Caki2 (cell line): ENCODE data around the gene GARIN5A. TPM values are rescaled to one million over a fixed set of nuclear protein-coding genes. Genes with fewer than 3 reads are reported as not detected.

Source experiments
- DNase-seq: peaks from one replicate; pipeline ENCODE4 v3.0.0-alpha.2; 2015; ENCODE audit warnings: low read depth
- in situ Hi-C: cut with HindIII; loops from 2 replicates; pipeline ENCODE4 v1.10.0; 2016; ENCODE audit warnings: low sequenced_read_pairs, low pct_unique_long_range_greater_than_20kb, mixed read lengths
- total RNA-seq: library from RNA; depleted of rRNA; stranded (reverse); fragments of >200 nt; shearing (Covaris generic); gene quantifications from 2 replicates; pipeline ENCODE4 v1.2.3, GENCODE V29; 2014; ENCODE audit warnings: low replicate concordance

GARIN5A gene
- total RNA-seq, 1 experiment from 2014 or later = not detected

GRCh38 chr19:50510700-50511068 lies 34.0 kb upstream of the GARIN5A start:
- DNase-seq = no peak
- in situ Hi-C loops = no loop called here

GRCh38 chr19:50510121-50510670 lies 33.5 kb upstream of the GARIN5A start:
- DNase-seq = no peak
- in situ Hi-C loops = no loop called here

DNA sequence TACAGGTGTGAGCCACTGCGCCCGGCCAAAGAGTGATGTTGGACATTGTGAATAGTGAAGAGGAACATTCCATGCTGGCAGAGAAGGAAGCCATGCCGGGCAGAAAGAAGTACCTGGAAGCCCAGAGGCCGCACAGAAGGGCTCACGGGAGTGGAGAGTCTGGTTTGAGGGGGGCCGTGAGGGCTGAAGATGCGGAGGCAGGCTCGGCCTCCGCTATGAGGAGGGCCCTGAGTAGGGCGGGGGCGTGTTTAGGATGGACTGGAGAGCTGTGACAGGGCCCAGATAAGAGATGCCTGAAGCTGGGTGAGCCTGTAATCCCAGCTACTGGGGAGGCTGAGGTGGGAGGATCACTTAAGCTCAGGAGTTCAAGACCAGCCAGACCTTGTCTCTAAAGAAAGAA lies 32.7 kb upstream of the GARIN5A start:
- in situ Hi-C loops = no loop called here

GRCh38 chr19:50508843-50509190 lies 32.2 kb upstream of the GARIN5A start:
- in situ Hi-C loops = no loop called here
- no peak for DNase-seq

More for the DNA sequence above, 32.7 kb upstream of the GARIN5A start:
- DNase-seq = no peak

DNA sequence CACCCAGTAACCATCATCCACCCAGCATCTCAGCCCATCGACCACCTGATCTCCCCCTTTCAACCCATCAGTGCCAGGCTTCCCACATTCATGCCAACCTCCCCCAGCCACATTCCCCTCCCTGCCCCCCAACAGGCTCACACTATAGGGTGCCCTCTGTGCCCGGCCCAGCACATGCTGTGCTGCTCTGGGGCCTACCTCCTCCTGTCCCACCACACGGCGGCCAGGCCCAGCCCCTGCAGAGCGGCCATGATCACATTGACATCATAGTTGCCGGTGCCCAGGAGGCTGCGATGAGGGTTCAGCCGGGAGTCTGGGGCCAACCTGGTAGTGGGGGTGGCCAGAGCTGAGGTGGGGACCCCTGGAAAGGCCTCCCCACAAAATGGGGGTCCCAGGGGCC lies 30.7 kb upstream of the GARIN5A start:
- in situ Hi-C loops = no loop called here
- no peak for DNase-seq

GRCh38 chr19:50506700-50507099 lies 30.1 kb upstream of the GARIN5A start:
- no peak for DNase-seq
- in situ Hi-C loops = no loop called here

DNA sequence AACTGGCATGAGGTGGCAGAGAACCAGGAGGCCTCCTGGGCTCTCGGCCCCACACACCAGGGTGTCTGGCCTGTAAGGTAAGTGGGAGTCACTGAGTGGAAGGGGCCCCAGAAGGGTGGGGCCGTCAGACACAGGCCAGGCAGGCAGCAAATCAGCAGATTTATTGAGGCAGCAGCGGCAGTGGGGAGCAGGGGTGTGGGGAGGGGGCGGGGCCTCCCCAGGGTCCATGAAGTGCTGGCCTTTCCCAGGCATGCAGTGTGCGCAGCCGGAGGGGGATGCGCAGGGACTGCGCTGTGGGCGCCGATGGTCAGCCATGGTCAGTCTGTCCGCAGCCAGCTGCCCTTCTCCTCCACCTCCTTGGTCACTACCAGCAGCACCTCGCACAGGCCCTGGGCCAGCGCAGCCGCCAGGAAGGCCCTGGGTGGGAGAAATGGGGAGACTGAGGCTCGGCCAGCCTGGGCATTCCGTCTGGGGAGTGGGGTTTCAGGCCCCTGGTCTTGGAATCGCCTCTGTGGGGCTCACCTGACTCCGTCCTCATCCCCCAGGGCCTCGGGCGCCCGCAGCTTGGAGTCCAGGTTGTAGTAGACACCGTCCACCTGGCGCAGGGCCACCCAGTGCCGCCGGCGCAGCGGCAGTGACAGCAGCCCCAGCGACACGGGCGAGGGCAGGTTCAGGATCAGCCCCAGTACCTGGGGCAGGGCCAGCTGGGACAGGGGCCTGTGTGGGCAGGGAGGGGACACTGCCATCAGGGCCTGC lies 29.4 kb upstream of the GARIN5A start:
- in situ Hi-C loops = no loop called here
- DNase-seq = no peak

DNA sequence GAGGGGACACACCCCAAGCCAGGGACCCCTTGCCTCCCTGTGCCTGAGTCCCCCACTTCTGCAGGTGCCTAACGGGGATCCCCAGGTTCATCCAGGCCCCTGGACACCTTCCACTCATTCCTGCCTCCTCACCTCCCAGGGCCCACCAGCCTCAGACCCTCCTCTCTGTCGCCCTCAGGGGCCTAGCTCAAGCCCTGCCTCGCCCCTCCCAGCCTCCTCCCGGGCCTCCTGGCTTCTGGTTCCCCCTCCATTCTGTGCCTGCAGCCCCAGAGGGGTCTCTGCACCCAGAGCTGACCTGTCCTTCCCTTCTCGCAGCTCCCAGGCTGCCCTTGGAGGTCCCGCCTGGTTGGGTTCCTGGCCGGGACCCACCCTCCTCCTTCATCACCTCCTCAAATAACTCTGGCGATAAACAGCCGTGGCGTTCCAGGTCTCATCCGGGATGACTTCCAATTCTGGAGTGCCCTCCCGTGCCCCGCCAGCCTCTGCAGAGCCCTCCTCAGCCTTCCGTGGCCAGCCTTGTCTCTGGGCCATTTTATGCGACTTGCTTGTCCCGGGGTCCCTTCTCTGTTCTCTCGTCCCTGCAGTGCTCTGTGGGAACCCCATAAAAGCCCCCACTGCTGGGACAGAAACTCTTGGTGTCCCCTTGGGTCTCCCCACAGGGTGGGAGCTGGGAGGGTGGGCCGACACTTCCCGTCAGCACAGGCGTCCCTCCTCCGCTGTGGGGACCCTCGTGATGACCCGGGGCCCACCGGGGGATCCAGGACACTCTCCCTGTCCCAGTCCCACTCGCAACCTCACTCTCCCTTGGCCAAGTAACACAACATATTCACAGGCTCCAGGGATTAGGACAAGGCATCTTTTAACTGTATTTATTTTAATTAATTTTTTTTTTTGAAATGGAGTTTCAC lies 25.2 kb upstream of the GARIN5A start:
- no peak for DNase-seq
- in situ Hi-C loops = no loop called here

- in situ Hi-C loops = no loop called here
- DNase-seq = no peak
Measured at GRCh38 chr19:50501186-50501567, 24.5 kb upstream of the GARIN5A start.

- in situ Hi-C loops = no loop called here
- DNase-seq = no peak
Measured at GRCh38 chr19:50500753-50501151, 24.1 kb upstream of the GARIN5A start.

- in situ Hi-C loops = no loop called here
- no peak for DNase-seq
Measured at GRCh38 chr19:50500060-50500752, 23.6 kb upstream of the GARIN5A start.

GRCh38 chr19:50498219-50499056 lies 21.8 kb upstream of the GARIN5A start:
- in situ Hi-C loops = no loop called here
- DNase-seq = no peak

- no peak for DNase-seq
- in situ Hi-C loops = no loop called here
Measured at GRCh38 chr19:50497022-50497405, 20.4 kb upstream of the GARIN5A start.

DNA sequence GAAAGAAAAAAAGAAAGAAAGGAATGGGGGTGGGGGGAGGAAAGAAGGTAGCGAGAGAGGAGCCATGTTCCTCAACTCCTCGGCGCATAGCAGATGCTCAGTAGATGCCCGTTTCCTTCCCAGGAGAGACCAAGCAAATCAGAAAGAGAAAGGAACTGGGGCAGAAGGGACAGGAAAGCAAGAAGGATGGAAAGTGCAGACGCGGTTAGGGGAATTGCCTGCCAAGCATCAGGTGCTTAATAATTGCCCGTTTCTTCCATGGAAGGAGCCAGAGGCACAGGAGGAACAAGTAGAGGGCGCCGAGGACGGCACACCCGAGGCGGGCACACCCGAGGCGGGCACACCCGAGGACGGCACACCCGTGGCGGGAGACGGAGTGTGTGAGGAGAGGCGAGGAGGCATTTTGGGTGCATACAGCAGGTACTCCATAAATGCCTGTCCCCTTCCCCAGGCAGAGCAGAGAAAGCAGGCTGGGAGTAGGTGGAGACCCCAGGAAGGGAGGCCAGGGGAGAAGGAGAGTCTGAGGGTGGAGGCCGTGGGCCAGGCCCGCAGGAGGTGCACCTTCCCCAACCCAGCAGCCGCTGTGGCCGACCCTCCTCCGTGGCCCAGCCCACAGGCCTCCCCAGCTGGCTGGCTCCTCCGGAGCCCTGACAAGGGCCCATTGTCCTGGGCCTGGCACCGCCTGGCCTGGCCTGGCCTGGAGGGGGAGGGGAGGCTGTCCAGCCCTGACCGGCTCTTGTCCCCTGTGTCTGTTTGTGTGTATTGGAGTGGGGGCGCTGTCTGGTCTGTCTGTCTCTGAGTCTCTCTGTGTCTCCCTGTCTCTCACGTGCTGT lies 19.8 kb upstream of the GARIN5A start:
- in situ Hi-C loops = no loop called here
- DNase-seq = peak; percentile 32

GRCh38 chr19:50495020-50495531 lies 18.4 kb upstream of the GARIN5A start:
- in situ Hi-C loops = no loop called here
- DNase-seq = no peak

DNA sequence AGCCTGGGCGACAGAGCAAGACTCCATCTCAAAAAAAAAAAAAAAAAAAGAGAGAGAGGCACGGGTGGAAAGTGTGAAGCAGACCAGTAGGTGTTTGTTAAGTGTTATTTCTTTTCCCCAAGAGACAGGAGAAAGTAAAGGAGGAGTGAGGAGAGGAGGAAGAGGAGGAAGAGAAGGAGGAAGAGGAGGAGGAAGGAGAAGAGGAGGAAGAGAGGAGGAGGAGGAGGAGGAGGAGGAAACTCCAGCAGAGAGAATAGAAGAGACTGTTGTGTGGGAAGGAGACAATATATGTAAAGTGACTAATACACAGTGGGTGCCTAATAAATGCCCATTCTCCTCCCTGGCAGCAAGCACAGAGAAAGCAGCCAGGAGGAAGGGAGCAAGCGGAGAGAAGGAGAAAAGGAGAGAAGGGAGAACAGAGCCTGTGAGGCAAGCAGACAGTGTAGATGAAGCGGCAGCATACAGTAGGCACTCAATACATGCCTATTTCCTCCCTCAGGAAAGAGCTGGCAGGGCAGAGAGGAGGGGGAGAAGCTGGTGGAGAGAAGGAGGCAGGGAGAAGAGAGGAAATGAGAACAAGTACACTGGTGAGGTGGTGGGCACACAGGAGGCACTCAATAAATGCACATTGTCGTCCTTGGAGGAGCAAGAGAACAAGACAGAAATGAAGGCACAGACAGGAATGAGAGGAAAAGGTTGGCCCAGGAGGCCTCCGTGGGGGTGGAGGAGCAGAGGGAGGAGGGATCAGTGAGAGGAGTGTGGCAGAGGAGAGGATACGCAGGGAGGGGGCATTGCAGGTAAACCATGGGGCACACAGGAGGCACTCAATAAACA lies 17.8 kb upstream of the GARIN5A start:
- DNase-seq = no peak
- in situ Hi-C loops = no loop called here
